Measurements from ENCODE around the gene EPHA7. TPM values are rescaled to one million over a fixed set of nuclear protein-coding genes. Genes with fewer than 3 reads are reported as not detected.

The EPHA7 gene
- total and polyA plus RNA-seq, 2 of the 4 experiments (the other 2 are of a cell fraction) = not detected

- no CpG with 5 or more reads among the region's 1 CpG for WGBS, 2 experiments (ENCODE audit: extremely low coverage in 2 of 2, insufficient read length in 1 of 2)
- Histone ChIP-seq H3K4me2 (ENCODE audit: low read depth, low read length) (no peak overlapping the region), H4K5ac (ENCODE audit: low read depth, low read length) (no peak overlapping the region), H3K4me3 (ENCODE audit: insufficient read depth, low read depth, low read length) (no peak overlapping the region), H3K27ac (ENCODE audit: insufficient read depth, low read length) (no peak overlapping the region), H3K9me1 (ENCODE audit: insufficient read depth, low read length) (no peaks in the 10 kb centered on the region), H3K79me1 (ENCODE audit: low read depth in 1 of 2, low read length in 2 of 2) (no peaks in the 10 kb centered on the region), H3K36me3 (ENCODE audit: control insufficient read depth, insufficient read depth, low read length) (no peaks in the 10 kb centered on the region), H3K4ac (ENCODE audit: low read depth, low read length) (no peak overlapping the region), H2AK5ac (ENCODE audit: low read depth, low read length) (no peak overlapping the region), H2BK20ac (ENCODE audit: low read depth, low read length) (no peak overlapping the region), H2BK120ac (ENCODE audit: low read depth, low read length) (no peak overlapping the region), H3K18ac (ENCODE audit: low read depth, low read length) (no peak overlapping the region), H2AK9ac (replicated peaks; ENCODE audit: low read depth, low read length, poor library complexity) (no peak overlapping the region), H3K9me3 (ENCODE audit: control insufficient read depth, insufficient read depth, low read length) (no peaks in the 10 kb centered on the region), H3K27me3 (ENCODE audit: control insufficient read depth, insufficient read depth, low read length) (no peaks in the 10 kb centered on the region), H3K4me1 (ENCODE audit: control insufficient read depth, insufficient read depth, low read length) (no peaks in the 10 kb centered on the region), H4K8ac (ENCODE audit: low read depth in 2 of 2, low read length in 2 of 2) (no peak overlapping the region), H2BK5ac (ENCODE audit: low read depth, low read length, poor library complexity, severe bottlenecking) (no peak overlapping the region), H4K91ac (ENCODE audit: insufficient read depth, low read depth, low read length) (no peak overlapping the region), H2BK15ac (ENCODE audit: low read depth, low read length) (no peak overlapping the region), H3K14ac (replicated peaks; ENCODE audit: low read depth, low read length) (no peak overlapping the region), H3K56ac (ENCODE audit: extremely low read depth, insufficient read depth, low read length) (no peak overlapping the region), H3K23ac (ENCODE audit: low read depth, low read length) (no peak overlapping the region), H4K20me1 (ENCODE audit: insufficient read depth, low read length) (no peaks in the 10 kb centered on the region), H3K9ac (ENCODE audit: low read depth, low read length) (no peak overlapping the region), H2AFZ (replicated peaks; ENCODE audit: low read length, poor library complexity) (no peak overlapping the region)
- dilution Hi-C loops (cut with HindIII; ENCODE audit: low sequenced_read_pairs, unreplicated experiment) = no loop called here
- TF ChIP-seq CEBPB (IDR thresholded peaks at IDR 0.05; ENCODE audit: low read depth, low read length) = no peak
- TF ChIP-seq RFX5 (IDR thresholded peaks at IDR 0.05; ENCODE audit: low read depth, low read length) = no peak
- no peak for TF ChIP-seq RCOR1 (IDR thresholded peaks at IDR 0.05; ENCODE audit: insufficient replicate concordance, low read length)
- ATAC-seq (ENCODE audit: low read depth) (no peak), DNase-seq (no peak)
- in situ Hi-C loops (cut with MboI; ENCODE audit: low sequenced_read_pairs) = no loop called here
- intact Hi-C loops (cut with micrococcal nuclease) = no loop called here
- no TSS peak for BruUV-seq (replicated peaks)
- ChIA-PET POLR2A (ENCODE audit: unreplicated experiment) (no interaction called here), CTCF (interaction anchor here (0.6 kb wide), 1 partner anchor 17 kb away, joined by 5 read pairs; no protein-coding TSS in a partner anchor)
Measured at GRCh38 chr6:93398723-93399122, 20.6 kb downstream of the EPHA7 start.
